ENCODE results near the gene AFMID.

DNA sequence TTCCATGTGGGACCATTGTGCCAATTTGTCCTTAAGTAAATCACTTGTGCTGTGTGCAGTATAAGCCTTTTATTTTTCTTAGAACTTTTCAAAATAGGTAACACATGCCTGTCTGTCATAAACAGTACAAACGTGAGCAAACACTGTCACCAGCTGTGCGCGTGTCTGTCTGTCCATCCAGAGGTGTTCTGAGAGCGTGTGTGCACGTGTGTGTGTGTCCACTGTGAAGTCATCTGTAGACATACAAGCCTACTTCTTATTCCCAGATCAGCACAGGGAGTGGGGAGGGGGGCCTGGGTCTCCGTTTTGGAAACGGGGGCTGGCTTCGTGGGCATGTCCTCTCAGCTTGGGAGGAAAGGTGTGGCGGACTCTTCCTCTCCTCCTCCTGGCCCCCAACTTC, 53.7 kb downstream of the AFMID start:
- TF ChIP-seq CTCF (IDR thresholded peaks at IDR 0.05) (no peak), EP300 (IDR thresholded peaks at IDR 0.05) (no peak), POLR2A (IDR thresholded peaks at IDR 0.05) (no peak)

Measured in ovary (tissue), 3 donors.